ENCODE measurements around the gene ACTR5. TPM values are rescaled to one million over a fixed set of nuclear protein-coding genes. Genes with fewer than 3 reads are reported as not detected.

ACTR5 gene
- total RNA-seq, 1 experiment from 2014 or later = 14.1 TPM

DNA sequence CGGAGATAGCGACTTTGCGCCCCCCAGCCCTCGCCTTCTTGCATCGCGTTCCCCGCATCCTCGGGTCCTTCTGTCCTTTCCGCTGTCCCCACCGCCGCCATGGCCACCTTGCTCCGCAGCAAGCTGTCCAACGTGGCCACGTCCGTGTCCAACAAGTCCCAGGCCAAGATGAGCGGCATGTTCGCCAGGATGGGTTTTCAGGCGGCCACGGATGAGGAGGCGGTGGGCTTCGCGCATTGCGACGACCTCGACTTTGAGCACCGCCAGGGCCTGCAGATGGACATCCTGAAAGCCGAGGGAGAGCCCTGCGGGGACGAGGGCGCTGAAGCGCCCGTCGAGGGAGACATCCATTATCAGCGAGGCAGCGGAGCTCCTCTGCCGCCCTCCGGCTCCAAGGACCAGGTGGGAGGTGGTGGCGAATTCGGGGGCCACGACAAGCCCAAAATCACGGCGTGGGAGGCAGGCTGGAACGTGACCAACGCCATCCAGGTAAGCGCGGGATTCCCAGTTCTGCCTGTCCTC, 23.6 kb upstream of the ACTR5 start:
- no CpG with 5 or more reads among the region's 46 CpGs for WGBS (ENCODE audit: extremely low coverage, insufficient read length, low lambda C conversion rate)
- H3K36me3 Mint-ChIP-seq (ENCODE audit: insufficient read depth in 1 of 3, low read depth in 3 of 3) = no peaks in the 10 kb centered on the region; a peak in 1 of 7 replicates

More for the DNA sequence above, 23.6 kb upstream of the ACTR5 start:
- Histone ChIP-seq H3K79me1 (ENCODE audit: insufficient read depth, low read depth, low read length, poor library complexity, severe bottlenecking) (no peaks in the 10 kb centered on the region), H3K56ac (ENCODE audit: insufficient read length, low read depth, low read length) (no peak overlapping the region), H3T11ph (ENCODE audit: low read length) (no peak overlapping the region), H3K27ac (ENCODE audit: insufficient read length, low read depth, low read length) (no peak overlapping the region), H3K79me2 (ENCODE audit: insufficient read depth, low read length) (no peaks in the 10 kb centered on the region), H3K14ac (ENCODE audit: insufficient read depth, low read length) (no peak overlapping the region), H2BK15ac (ENCODE audit: low read depth, low read length) (no peak overlapping the region; the same call in 1 of the 2 replicates), H4K5ac (ENCODE audit: insufficient read length, low read depth, low read length) (no peak overlapping the region), H3K9ac (ENCODE audit: extremely low read depth, insufficient read length, low read length) (no peak overlapping the region), H2AK5ac (ENCODE audit: insufficient read length, low read length) (no peak overlapping the region), H3K27me3 (ENCODE audit: insufficient read depth, low read length) (peaks cover 92% of the 10 kb centered on the region), H2BK5ac (ENCODE audit: insufficient read length, low read length) (no peak overlapping the region), H3K4me1 (ENCODE audit: insufficient read depth, low read length) (peaks cover 6% of the 10 kb centered on the region; the same call in 1 of the 2 replicates), H2AFZ (ENCODE audit: low read length) (no peak overlapping the region), H3K4me2 (ENCODE audit: insufficient read depth, insufficient read length, low read length) (peak overlapping the region; percentile 58), H4K20me1 (ENCODE audit: control insufficient read depth, insufficient read depth, insufficient read length) (no peaks in the 10 kb centered on the region), H4K91ac (ENCODE audit: insufficient read length, low read depth, low read length) (no peak overlapping the region), H3K4ac (ENCODE audit: low read depth, low read length) (no peak overlapping the region), H2BK120ac (ENCODE audit: low read depth, low read length, poor library complexity, severe bottlenecking) (no peak overlapping the region), H3K9me3 (ENCODE audit: control insufficient read depth, low read depth, low read length) (no peaks in the 10 kb centered on the region), H2BK20ac (ENCODE audit: low read depth, low read length, poor library complexity, severe bottlenecking) (no peak overlapping the region), H3K23ac (ENCODE audit: insufficient read length, low read depth, low read length) (no peak overlapping the region), H2BK12ac (ENCODE audit: insufficient read length, low read depth, low read length) (no peak overlapping the region), H3K18ac (ENCODE audit: insufficient read length, low read depth, low read length) (no peak overlapping the region), H4K8ac (replicated peaks; ENCODE audit: insufficient read length, low read depth, low read length) (no peak overlapping the region), H3K23me2 (ENCODE audit: insufficient read length, low read depth, low read length, poor library complexity, severe bottlenecking) (peaks cover 25% of the 10 kb centered on the region)
- H3K4me1 Mint-ChIP-seq = peaks cover 49 to 66% of the 10 kb centered on the region in 2 experiments
- H3K27ac Mint-ChIP-seq = no peak overlapping the region; a peak in 1 of 7 replicates
- TF ChIP-seq, protein P1, sequence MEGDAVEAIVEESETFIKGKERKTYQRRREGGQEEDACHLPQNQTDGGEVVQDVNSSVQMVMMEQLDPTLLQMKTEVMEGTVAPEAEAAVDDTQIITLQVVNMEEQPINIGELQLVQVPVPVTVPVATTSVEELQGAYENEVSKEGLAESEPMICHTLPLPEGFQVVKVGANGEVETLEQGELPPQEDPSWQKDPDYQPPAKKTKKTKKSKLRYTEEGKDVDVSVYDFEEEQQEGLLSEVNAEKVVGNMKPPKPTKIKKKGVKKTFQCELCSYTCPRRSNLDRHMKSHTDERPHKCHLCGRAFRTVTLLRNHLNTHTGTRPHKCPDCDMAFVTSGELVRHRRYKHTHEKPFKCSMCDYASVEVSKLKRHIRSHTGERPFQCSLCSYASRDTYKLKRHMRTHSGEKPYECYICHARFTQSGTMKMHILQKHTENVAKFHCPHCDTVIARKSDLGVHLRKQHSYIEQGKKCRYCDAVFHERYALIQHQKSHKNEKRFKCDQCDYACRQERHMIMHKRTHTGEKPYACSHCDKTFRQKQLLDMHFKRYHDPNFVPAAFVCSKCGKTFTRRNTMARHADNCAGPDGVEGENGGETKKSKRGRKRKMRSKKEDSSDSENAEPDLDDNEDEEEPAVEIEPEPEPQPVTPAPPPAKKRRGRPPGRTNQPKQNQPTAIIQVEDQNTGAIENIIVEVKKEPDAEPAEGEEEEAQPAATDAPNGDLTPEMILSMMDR (conservative IDR thresholded peaks at IDR 0.05) = no peak
- H3K9me3 Mint-ChIP-seq = peaks cover 4 to 7% of the 10 kb centered on the region in 2 experiments; a peak in 4 of 5 replicates
- H3K27me3 Mint-ChIP-seq (ENCODE audit: low read depth) = peaks cover 100% of the 10 kb centered on the region
- H3K4me3 Mint-ChIP-seq = peak overlapping the region; percentile 42 to 75
- DNase-seq = peak; percentile 36

All from H9 (cell line).